CD4-positive, alpha-beta T cell treated with Interleukin-12 subunit alpha and Interleukin-12 subunit beta, for 1 hour (primary cell): ENCODE data around the gene CSNK1A1L.

Source experiments
- DNase-seq: peaks from one replicate; pipeline ENCODE4 v3.0.0-alpha.2; 2020

Gene CSNK1A1L

DNA sequence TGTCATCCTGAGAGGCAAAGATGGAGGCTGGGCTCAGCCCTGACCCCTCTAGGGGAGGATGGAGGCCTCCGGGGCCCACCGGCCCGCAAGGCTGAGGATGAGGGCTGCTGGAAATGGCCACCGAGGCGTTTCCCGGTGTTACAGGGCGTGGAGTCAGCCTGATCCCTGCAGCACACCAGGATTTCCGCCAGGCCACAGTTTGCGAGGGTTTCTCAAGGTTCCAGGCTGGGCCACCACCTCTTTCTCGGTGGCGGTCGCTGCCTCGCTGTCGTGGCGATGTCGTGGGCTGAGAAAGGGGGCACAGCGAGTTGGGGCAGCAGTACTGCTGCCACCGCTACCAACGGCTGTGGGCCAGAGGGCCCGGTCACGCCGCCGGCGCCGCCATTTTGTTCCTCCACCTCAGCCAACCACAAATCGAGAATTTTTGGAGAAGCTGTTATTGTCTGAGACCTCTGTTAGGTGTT lies at the start of gene CSNK1A1L:
CSNK1A1L (minus strand) TSS at position 414 of the 464 bp plus-strand sequence; CDS start at position 6, 408 bp downstream.
- no peak for DNase-seq

GRCh38 chr13:37149380-37149779 lies 43.9 kb upstream of the CSNK1A1L start:
- DNase-seq, result no peak

DNA sequence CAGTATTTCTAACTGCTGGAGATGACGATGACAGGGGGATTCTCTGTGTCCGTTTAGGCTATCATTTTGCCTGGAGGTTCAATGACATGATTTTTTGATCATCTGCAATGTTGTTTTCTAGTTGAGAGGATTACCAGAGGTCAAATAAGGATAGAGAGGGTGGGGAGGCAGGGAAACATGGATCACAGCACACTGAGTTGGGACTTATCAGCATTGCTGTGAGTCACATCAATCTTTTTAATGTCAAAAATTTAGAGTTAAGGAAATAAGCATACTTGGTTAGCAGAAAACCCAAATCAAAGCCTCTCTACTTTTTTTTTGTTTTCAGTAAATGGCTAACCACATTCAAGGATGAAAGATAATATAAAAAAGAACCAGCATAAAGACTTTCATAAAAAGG lies 43.0 kb upstream of the CSNK1A1L start:
- DNase-seq, result no peak

DNA sequence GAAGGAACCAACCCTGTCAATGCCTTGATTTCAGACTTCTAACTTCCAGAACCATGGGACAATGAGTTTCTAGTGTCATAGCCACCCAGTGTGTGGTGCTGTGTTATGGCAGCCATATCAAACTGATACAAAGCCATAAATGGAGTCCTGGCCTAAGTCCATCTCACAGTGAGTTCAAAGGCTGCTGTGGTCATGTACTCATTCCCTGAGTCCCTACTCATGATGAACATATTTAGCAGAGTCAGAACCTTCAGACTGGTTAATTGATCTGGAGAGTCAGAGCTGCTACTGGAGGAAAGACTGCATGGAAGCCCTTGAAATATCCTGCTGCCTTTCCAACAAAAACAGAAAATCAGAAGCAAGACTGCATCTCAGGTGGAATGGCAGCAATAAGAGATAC lies 39.2 kb upstream of the CSNK1A1L start:
- DNase-seq, result no peak

GRCh38 chr13:37143911-37144310 lies 38.4 kb upstream of the CSNK1A1L start:
- DNase-seq, result no peak

- no peak for DNase-seq
Measured at GRCh38 chr13:37142877-37143276, 37.4 kb upstream of the CSNK1A1L start.

DNA sequence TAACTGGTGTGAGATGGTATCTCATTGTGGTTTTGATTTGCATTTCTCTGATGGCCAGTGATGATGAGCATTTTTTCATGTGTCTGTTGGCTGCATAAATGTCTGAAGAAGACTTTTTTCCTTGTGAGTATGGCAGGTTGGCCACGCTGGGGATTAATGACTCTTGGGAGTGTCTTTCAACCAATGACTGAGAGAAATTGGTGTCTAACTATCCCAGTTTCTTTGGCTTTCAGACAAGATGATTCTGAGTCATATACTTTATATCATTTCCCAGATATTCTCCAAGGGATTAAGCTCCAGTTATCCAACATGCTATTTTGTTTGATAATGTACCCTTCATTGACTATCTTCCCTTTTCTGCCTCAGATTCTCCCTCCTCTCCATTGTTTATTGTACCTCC lies 35.5 kb upstream of the CSNK1A1L start:
- DNase-seq, result no peak

DNA sequence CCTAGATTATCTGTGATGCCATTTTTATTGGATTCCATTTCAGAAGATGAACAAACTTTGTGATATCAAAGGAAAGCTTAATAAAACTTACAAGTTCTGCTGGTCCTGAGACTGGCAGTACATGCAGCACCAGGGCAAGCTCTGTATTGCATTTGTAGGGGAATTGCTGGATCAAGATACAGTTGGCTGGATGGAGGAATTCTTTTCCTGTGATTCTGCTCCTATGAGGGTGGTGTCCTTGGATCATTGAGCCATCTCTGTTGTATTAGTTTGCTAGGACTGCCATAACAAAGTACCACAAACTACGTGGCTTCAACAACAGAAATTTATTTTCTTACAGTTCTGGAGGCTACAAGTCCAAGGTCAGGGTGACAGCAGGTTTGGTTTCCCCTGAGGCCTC lies 33.9 kb upstream of the CSNK1A1L start:
- DNase-seq, result no peak

GRCh38 chr13:37138926-37139325 lies 33.5 kb upstream of the CSNK1A1L start:
- no peak for DNase-seq

- no peak for DNase-seq
Measured at GRCh38 chr13:37138169-37138568, 32.7 kb upstream of the CSNK1A1L start.

DNA sequence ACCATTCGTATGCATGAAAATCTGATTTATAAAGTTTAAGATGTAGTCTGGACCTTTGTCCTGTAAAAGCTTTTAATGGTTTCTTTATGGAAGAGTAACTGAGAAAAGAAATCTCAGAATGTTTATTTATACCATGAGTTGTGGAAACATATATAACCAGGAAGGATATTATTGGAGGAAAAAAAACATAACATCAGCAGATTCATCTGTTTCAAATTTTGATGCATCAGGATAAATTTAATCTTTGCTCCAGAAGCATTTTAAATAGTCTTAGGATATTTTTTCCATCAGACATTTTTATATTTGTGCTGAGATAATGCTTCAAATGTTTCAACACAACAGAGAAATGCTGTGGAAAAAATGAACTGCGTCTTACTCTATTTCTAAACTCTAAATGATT lies 31.2 kb upstream of the CSNK1A1L start:
- no peak for DNase-seq

- DNase-seq, result no peak
Measured at GRCh38 chr13:37136187-37136586, 30.7 kb upstream of the CSNK1A1L start.

- DNase-seq, result no peak
Measured at GRCh38 chr13:37134411-37135041, 29.1 kb upstream of the CSNK1A1L start.

- DNase-seq, result no peak
Measured at GRCh38 chr13:37132211-37132610, 26.7 kb upstream of the CSNK1A1L start.

DNA sequence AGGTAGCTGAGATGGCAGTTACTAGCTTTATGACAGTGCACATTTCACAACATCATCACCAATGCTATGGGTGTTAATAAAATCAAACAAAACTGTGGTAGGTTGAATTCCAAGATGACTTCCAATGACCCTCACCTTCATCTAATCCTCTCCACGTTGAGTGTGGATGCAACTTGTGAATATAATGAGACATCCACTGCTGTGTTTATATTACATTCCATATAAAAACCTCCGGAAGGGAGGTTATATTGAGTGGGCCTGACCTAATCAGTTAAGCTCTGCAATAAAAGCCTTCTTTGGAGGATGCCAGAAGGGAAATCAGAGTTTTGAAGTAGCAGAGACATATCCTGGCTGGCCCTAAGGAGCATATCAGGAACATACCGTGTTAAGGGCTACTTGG lies 25.6 kb upstream of the CSNK1A1L start:
- no peak for DNase-seq

GRCh38 chr13:37129866-37130265 lies 24.4 kb upstream of the CSNK1A1L start:
- DNase-seq, result no peak

- DNase-seq, result no peak
Measured at GRCh38 chr13:37127691-37128241, 22.3 kb upstream of the CSNK1A1L start.

DNA sequence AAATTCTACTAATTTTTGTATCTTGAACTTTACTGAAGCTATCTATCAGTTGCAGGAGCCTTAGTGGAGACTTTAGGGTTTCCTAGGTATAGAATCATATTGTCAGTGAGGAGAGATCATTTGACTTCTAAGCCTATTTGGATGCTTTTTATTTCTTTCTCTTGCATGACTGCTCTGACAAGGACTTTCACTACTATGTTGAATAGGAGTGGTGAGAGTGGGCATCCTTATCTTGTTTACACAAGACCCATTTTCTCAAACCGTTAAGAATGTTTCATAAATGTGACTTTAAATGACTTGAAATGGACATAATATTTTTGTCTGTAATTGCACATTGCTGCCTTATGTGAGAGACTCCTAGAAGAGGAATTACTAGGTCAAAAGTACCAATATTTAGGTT lies 17.9 kb upstream of the CSNK1A1L start:
- DNase-seq, result no peak

- no peak for DNase-seq
Measured at GRCh38 chr13:37118016-37118415, 12.6 kb upstream of the CSNK1A1L start.

DNA sequence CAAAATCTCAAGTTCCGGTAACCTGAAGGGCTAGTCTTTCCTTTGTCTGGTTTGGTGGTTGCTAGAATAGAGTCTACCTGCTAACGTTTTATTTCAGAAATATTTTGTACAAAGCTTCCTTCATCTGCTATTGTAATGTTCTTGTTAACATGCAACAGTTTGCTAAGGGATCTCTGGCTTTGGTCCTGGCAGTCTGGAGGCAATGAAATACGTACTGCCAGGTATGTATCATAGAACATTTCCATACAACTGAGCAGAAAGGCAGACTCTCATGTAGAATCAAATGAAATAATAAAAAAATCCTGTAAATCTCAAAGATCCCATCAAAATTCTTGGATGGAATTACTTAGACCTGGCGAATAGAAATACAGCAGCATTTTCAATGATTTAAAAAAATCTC lies 8.8 kb upstream of the CSNK1A1L start:
- DNase-seq, result no peak

DNA sequence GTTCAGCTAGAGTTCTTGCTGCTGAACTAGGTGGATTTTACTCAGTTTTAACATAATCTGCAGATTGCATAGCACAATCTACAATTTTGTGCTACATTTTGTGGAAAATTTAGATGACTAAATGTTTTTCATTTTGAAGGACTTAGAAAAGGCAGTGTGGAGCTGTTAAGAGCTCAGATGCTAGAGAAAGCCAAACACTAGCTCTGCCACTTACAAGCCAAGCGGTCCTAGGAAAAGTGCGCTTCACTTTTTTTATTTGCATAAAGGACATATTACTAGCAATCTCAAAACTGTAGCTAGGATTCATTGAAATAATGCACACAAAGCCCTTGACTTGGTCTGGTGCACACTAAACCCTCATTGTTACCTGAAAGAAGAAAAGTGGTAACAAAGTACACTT lies 8.1 kb upstream of the CSNK1A1L start:
- no peak for DNase-seq

GRCh38 chr13:37109051-37109678 lies 3.7 kb upstream of the CSNK1A1L start:
- DNase-seq, result no peak

DNA sequence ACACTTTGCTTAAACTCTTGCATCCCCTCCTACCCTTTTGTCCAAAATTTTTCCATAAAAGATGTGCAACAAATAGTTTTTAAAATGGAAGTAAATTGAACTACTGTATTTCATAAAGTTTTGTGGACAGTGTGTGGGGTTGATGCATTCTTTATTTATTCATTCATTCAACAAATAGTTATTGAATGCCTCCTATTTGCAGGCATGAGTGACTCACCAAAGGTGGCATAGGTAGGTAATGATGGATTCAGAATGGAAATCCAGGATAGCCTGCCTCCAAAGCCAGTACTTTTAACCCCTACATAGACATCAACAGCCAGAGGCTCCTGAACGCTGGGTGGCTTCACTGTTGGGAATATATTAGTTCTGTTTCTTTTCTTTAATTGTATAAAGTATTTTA lies 2.4 kb upstream of the CSNK1A1L start:
- DNase-seq, result no peak

GRCh38 chr13:37107456-37107855 lies 2.0 kb upstream of the CSNK1A1L start:
- no peak for DNase-seq

DNA sequence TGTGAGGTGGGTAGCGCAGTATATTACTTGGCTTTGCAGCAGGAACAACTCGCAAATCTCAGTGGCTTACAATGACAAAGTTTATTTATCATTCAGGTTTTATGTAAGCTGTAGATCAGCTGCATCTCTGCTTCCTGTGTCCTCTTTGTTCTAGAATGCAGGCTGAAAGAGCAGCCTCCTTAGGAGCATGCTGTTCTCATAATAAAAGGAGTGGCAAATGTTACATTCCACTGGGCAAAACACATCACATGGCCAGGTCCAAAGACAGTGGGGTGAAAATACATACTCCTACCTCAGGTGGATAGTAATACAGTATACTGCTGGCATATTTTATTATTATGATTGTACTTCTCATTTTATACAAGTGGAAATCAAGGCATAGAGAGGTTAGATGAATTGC lies 1.2 kb upstream of the CSNK1A1L start:
- no peak for DNase-seq
